Tibial nerve (tissue), 3 donors: ENCODE results near the gene BCL2.

ENCODE experiments used
- POLR2A ChIP-seq, 2 donors: fragments of 450-650 bp; IDR thresholded peaks; one replicate each; pipeline ENCODE4 v1.6.1; 2017; ENCODE audit warnings: antibody characterized with exemption in 2 of 2, mild to moderate bottlenecking in 2 of 2, moderate library complexity in 2 of 2
- TF ChIP-seq, protein P1 (sequence below), 5 experiments: fragments of 200-600 bp in 3 of 5; fragments of 450-650 bp in 2 of 5; sonication (generic) in 3 of 5; IDR thresholded peaks; one replicate each; pipeline ENCODE4 v1.5.1; 2016 to 2019; ENCODE audit warnings: antibody characterized with exemption in 5 of 5, mild to moderate bottlenecking in 3 of 5, moderate library complexity in 2 of 5

DNA sequence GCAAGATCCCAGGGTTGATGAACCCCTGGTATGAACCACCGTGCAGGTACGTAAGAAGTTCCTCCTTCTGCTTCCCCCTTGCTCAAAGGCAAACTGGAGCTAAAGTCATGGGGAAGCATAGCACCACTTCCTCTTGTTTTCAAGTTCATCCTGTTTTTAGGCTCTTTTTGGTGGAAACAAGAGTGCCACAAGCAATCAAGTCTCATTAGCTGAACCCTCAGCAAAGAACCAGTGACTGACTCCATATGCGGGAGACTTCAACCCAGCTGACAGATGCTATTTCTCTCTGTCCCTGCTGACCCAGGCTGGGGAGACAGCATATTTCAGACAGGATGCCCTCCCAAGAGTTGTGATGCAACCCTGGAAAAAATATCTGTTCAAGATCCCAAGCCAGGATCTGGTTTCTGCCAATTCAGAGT lies 47.7 kb downstream of the BCL2 start:
- TF ChIP-seq POLR2A (IDR thresholded peaks at IDR 0.05), result no peak
- TF ChIP-seq, protein P1, sequence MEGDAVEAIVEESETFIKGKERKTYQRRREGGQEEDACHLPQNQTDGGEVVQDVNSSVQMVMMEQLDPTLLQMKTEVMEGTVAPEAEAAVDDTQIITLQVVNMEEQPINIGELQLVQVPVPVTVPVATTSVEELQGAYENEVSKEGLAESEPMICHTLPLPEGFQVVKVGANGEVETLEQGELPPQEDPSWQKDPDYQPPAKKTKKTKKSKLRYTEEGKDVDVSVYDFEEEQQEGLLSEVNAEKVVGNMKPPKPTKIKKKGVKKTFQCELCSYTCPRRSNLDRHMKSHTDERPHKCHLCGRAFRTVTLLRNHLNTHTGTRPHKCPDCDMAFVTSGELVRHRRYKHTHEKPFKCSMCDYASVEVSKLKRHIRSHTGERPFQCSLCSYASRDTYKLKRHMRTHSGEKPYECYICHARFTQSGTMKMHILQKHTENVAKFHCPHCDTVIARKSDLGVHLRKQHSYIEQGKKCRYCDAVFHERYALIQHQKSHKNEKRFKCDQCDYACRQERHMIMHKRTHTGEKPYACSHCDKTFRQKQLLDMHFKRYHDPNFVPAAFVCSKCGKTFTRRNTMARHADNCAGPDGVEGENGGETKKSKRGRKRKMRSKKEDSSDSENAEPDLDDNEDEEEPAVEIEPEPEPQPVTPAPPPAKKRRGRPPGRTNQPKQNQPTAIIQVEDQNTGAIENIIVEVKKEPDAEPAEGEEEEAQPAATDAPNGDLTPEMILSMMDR (IDR thresholded peaks at IDR 0.05), result no peak
